SK-N-SH (cell line): ENCODE results near the gene KIF20B. TPM values are rescaled to one million over a fixed set of nuclear protein-coding genes. Genes with fewer than 3 reads are reported as not detected.

Source experiments
- CTCF ChIA-PET: fragments of 300-600, 350-600 bp; formaldehyde crosslinking; extraction: SDS; loops from one replicate; lab custom pipeline; 2021; lab: Yijun Ruan, JAX
- POLR2A ChIA-PET: fragments of 350-600 bp; sonication (Branson Sonifier 250); formaldehyde crosslinking; extraction: SDS; loops from one replicate; lab custom pipeline; 2020; ENCODE audit warnings: antibody characterized with exemption, inconsistent platforms; lab: Yijun Ruan, JAX
- DNase-seq: peaks from one replicate; pipeline ENCODE4 v3.0.0; 2012
- H2AFZ ChIP-seq: fragments of 200-600 bp; sonication (generic); 2 replicates; pipeline ENCODE4 v1.8.1; 2016; ENCODE audit warnings: antibody characterized with exemption, mild to moderate bottlenecking, low read depth
- H3F3A ChIP-seq: fragments of 200-600 bp; sonication (generic); replicated peaks from 2 replicates; pipeline ENCODE3; 2016; ENCODE audit warnings: antibody characterized with exemption, mild to moderate bottlenecking; ENCODE audit not compliant: insufficient read depth
- H3K27ac ChIP-seq, 2 experiments: fragments of 200-500 bp in 1 of 2; fragments of 200-600 bp in 1 of 2; sonication (Bioruptor generic) in 1 of 2; sonication (generic), shearing (Covaris generic) in 1 of 2; 2 replicates each; pipeline versions ENCODE4 v1.5.1 to v1.6.1; 2014 to 2016; ENCODE audit warnings: low read depth in 2 of 2, inconsistent platforms in 1 of 2, low read length in 1 of 2, mild to moderate bottlenecking in 1 of 2, mixed read lengths in 1 of 2
- H3K27me3 ChIP-seq: fragments of 200-600 bp; sonication (generic), shearing (Covaris generic); 2 replicates; pipeline ENCODE4 v1.6.1; 2016; ENCODE audit warnings: mixed run types; ENCODE audit not compliant: insufficient read depth
- H3K36me3 ChIP-seq, 2 experiments: fragments of 200-500 bp in 1 of 2; fragments of 200-600 bp in 1 of 2; sonication (Bioruptor generic) in 1 of 2; sonication (generic) in 1 of 2; replicated peaks in 1 of 2; 2 replicates each; pipeline versions ENCODE3 to v1.5.1; 2014 to 2016; ENCODE audit warnings: low read length in 1 of 2, mild to moderate bottlenecking in 1 of 2; ENCODE audit not compliant: insufficient read depth in 2 of 2, control insufficient read depth in 1 of 2
- H3K4me1 ChIP-seq, 2 experiments: fragments of 200-500 bp in 1 of 2; fragments of 200-600 bp in 1 of 2; sonication (Bioruptor generic) in 1 of 2; sonication (generic), shearing (Covaris generic) in 1 of 2; 2 replicates each; pipeline versions ENCODE4 v1.5.1 to v1.6.1; 2014 to 2016; ENCODE audit warnings: low read depth in 1 of 2, low read length in 1 of 2, mixed run types in 1 of 2; ENCODE audit not compliant: insufficient read depth in 2 of 2, control insufficient read depth in 1 of 2
- H3K4me2 ChIP-seq: fragments of 200-600 bp; sonication (generic), shearing (Covaris generic); 2 replicates; pipeline ENCODE4 v1.6.1; 2017; ENCODE audit warnings: mixed run types
- H3K4me3 ChIP-seq, 2 experiments: fragments of 200-500 bp in 1 of 2; fragments of 200-600 bp in 1 of 2; sonication (Bioruptor generic) in 1 of 2; sonication (generic), shearing (Covaris generic) in 1 of 2; 2 replicates each; pipeline versions ENCODE4 v1.5.1 to v1.8.1; 2014 to 2016; ENCODE audit warnings: low read depth in 2 of 2, inconsistent platforms in 1 of 2, low read length in 1 of 2, mild to moderate bottlenecking in 1 of 2, mixed read lengths in 1 of 2, moderate library complexity in 1 of 2
- H3K79me2 ChIP-seq: fragments of 200-600 bp; sonication (generic); 2 replicates; pipeline ENCODE4 v1.8.1; 2017; ENCODE audit warnings: mild to moderate bottlenecking; ENCODE audit not compliant: insufficient read depth
- H3K9ac ChIP-seq: fragments of 200-600 bp; sonication (generic); 2 replicates; pipeline ENCODE4 v1.6.1; 2017; ENCODE audit warnings: mixed run types
- H3K9me2 ChIP-seq: fragments of 200-600 bp; sonication (generic); 2 replicates; pipeline ENCODE4 v1.6.1; 2017; ENCODE audit warnings: mixed run types
- H3K9me3 ChIP-seq: fragments of 200-600 bp; sonication (generic); 2 replicates; pipeline ENCODE4 v1.6.1; 2017; ENCODE audit warnings: mixed run types, mild to moderate bottlenecking, moderate library complexity
- H4K20me1 ChIP-seq: fragments of 200-600 bp; sonication (generic); 2 replicates; pipeline ENCODE4 v1.6.1; 2017; ENCODE audit warnings: mild to moderate bottlenecking, mixed run types; ENCODE audit not compliant: insufficient read depth
- FOSL2 ChIP-seq: IDR thresholded peaks from 2 replicates; pipeline ENCODE4 v1.4.0; 2012; ENCODE audit warnings: low read depth, mild to moderate bottlenecking, moderate library complexity, borderline replicate concordance
- FOXJ3 ChIP-seq: sonication (generic); formaldehyde crosslinking; IDR thresholded peaks from 2 replicates; pipeline ENCODE4 v1.5.1; 2020; ENCODE audit warnings: mild to moderate bottlenecking, missing genetic modification reagents
- FOXM1 ChIP-seq: IDR thresholded peaks from 2 replicates; pipeline ENCODE4 v1.4.0; 2012; ENCODE audit warnings: low read depth, mild to moderate bottlenecking
- GABPA ChIP-seq: IDR thresholded peaks from 2 replicates; pipeline ENCODE4 v1.4.0; 2012; ENCODE audit warnings: low read depth, mild to moderate bottlenecking
- GATA2 ChIP-seq: sonication (generic); formaldehyde crosslinking; IDR thresholded peaks from 2 replicates; pipeline ENCODE4 v1.5.0; 2020; ENCODE audit warnings: mild to moderate bottlenecking, missing genetic modification reagents
- JUND ChIP-seq: IDR thresholded peaks from 2 replicates; pipeline ENCODE4 v1.4.0; 2012
- MXI1 ChIP-seq: IDR thresholded peaks from 2 replicates; pipeline ENCODE4 v1.6.1; 2012; ENCODE audit warnings: mild to moderate bottlenecking, low read depth, low read length, improper control_type of control experiment
- NFIC ChIP-seq: IDR thresholded peaks from 2 replicates; pipeline ENCODE4 v1.4.0; 2012; ENCODE audit warnings: borderline replicate concordance
- PBX3 ChIP-seq: IDR thresholded peaks from 2 replicates; pipeline ENCODE4; 2012
- RCOR1 ChIP-seq: fragments of 150-350 bp; IDR thresholded peaks from 2 replicates; pipeline ENCODE4 v1.6.1; 2017; ENCODE audit warnings: antibody characterized with exemption, low read length
- REST ChIP-seq: IDR thresholded peaks from 2 replicates; pipeline ENCODE4 v1.6.1; 2012; ENCODE audit warnings: mild to moderate bottlenecking, low read depth, low read length, moderate library complexity
- RFX5 ChIP-seq: IDR thresholded peaks from 2 replicates; pipeline ENCODE4 v1.6.1; 2012; ENCODE audit warnings: mild to moderate bottlenecking, improper control_type of control experiment, low read length
- SMC3 ChIP-seq: IDR thresholded peaks from 2 replicates; pipeline ENCODE4 v1.6.1; 2012; ENCODE audit warnings: low read depth, low read length, improper control_type of control experiment
- TCF12 ChIP-seq: IDR thresholded peaks from 2 replicates; pipeline ENCODE4 v1.4.0; 2012
- TEAD4 ChIP-seq: IDR thresholded peaks from 2 replicates; pipeline ENCODE4 v1.4.0; 2012; ENCODE audit warnings: mild to moderate bottlenecking, borderline replicate concordance; ENCODE audit not compliant: insufficient read depth
- USF2 ChIP-seq: fragments of 150-350 bp; IDR thresholded peaks from 2 replicates; pipeline ENCODE4 v1.6.1; 2017; ENCODE audit warnings: antibody characterized with exemption, low read length, low read depth, borderline replicate concordance
- WGBS: methylation state at CpG from one replicate; pipeline ENCODE4 v1.1.6; 2017; ENCODE audit warnings: low lambda C conversion rate; 5-methylcytosine and 5-hydroxymethylcytosine counted together
- polyA plus RNA-seq, 3 experiments: library from polyadenylated mRNA; depleted of rRNA; stranded (reverse); fragments of >200 nt; gene quantifications; 2 replicates each; pipeline ENCODE4 v1.2.3, GENCODE V29; 2012
- TF ChIP-seq, protein P1 (sequence below): IDR thresholded peaks from 2 replicates; pipeline ENCODE4 v1.4.0; 2012; ENCODE audit warnings: low read depth, borderline replicate concordance
- TF ChIP-seq, protein P2 (sequence below): IDR thresholded peaks from 2 replicates; pipeline ENCODE4 v1.4.0; 2012; ENCODE audit warnings: low read depth, borderline replicate concordance

Gene KIF20B
- polyA plus RNA-seq, 1 of the 3 experiments (the other 2 are of a cell fraction), result 1.5 TPM

- TF ChIP-seq GABPA, result no peak
- no peak for TF ChIP-seq TCF12
- TF ChIP-seq RFX5, result no peak
- TF ChIP-seq, protein P1, sequence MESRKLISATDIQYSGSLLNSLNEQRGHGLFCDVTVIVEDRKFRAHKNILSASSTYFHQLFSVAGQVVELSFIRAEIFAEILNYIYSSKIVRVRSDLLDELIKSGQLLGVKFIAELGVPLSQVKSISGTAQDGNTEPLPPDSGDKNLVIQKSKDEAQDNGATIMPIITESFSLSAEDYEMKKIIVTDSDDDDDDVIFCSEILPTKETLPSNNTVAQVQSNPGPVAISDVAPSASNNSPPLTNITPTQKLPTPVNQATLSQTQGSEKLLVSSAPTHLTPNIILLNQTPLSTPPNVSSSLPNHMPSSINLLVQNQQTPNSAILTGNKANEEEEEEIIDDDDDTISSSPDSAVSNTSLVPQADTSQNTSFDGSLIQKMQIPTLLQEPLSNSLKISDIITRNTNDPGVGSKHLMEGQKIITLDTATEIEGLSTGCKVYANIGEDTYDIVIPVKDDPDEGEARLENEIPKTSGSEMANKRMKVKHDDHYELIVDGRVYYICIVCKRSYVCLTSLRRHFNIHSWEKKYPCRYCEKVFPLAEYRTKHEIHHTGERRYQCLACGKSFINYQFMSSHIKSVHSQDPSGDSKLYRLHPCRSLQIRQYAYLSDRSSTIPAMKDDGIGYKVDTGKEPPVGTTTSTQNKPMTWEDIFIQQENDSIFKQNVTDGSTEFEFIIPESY, result no peak
- no peak for TF ChIP-seq NFIC
- TF ChIP-seq, protein P2, sequence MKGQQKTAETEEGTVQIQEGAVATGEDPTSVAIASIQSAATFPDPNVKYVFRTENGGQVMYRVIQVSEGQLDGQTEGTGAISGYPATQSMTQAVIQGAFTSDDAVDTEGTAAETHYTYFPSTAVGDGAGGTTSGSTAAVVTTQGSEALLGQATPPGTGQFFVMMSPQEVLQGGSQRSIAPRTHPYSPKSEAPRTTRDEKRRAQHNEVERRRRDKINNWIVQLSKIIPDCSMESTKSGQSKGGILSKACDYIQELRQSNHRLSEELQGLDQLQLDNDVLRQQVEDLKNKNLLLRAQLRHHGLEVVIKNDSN, result no peak
- no peak for TF ChIP-seq USF2
- TF ChIP-seq SMC3, result no peak
- TF ChIP-seq FOXJ3 (CRISPR knock-in tag), result no peak
- TF ChIP-seq REST, result no peak
- TF ChIP-seq JUND, result no peak
- no peak for TF ChIP-seq FOXM1
- TF ChIP-seq TEAD4, result no peak
- no peak for TF ChIP-seq FOSL2
- no peak for TF ChIP-seq GATA2 (CRISPR knock-in tag)
- TF ChIP-seq MXI1, result no peak
- no peak for TF ChIP-seq RCOR1
- TF ChIP-seq PBX3, result no peak
- POLR2A ChIA-PET, result no interaction called here
Observed at GRCh38 chr10:89669985-89670384, 31.4 kb upstream of the KIF20B start.

More at GRCh38 chr10:89669985-89670384, 31.4 kb upstream of the KIF20B start:
- H4K20me1 ChIP-seq, result no peaks in the 10 kb centered on the region
- 65% methylated on average over 1 of the region's 1 CpG for WGBS
- no peak overlapping the region for H2AFZ ChIP-seq
- H3K4me3 ChIP-seq, result no peak overlapping the region
- CTCF ChIA-PET, result interaction anchor here (1.0 kb wide), 1 partner anchor 31 kb away, joined by 3 read pairs; the partner anchor contains the start of gene KIF20B
- no peaks in the 10 kb centered on the region for H3K79me2 ChIP-seq
- DNase-seq, result no peak
- H3K9ac ChIP-seq, result no peak overlapping the region
- H3K36me3 ChIP-seq, result no peaks in the 10 kb centered on the region
- H3K9me2 ChIP-seq, result no peaks in the 10 kb centered on the region
- no peaks in the 10 kb centered on the region for H3K27me3 ChIP-seq
- H3K9me3 ChIP-seq, result no peaks in the 10 kb centered on the region
- no peak overlapping the region for H3K27ac ChIP-seq
- no peaks in the 10 kb centered on the region for H3F3A ChIP-seq
- peaks cover 0 to 4% of the 10 kb centered on the region in 2 experiments; a peak in 1 of 4 replicates for H3K4me1 ChIP-seq
- H3K4me2 ChIP-seq, result no peak overlapping the region
